LNCaP clone FGC (cell line): ENCODE measurements around the gene CEP162.
A peak's percentile ranks its signal among the peaks of the same experiment; 100 is the strongest.

Source experiments
- DNase-seq: peaks from one replicate; pipeline ENCODE4 v3.0.0-alpha.2; 2011; ENCODE audit warnings: low read depth
- H3K4me3 ChIP-seq: 2 replicates; pipeline ENCODE4 v1.5.1; 2011; ENCODE audit warnings: mild to moderate bottlenecking, low read depth, low read length, control low read depth
- TF ChIP-seq, protein P1 (sequence below): IDR thresholded peaks from 2 replicates; pipeline ENCODE4 v1.5.1; 2012; ENCODE audit warnings: mild to moderate bottlenecking; ENCODE audit not compliant: control insufficient read depth, insufficient read depth; ENCODE audit errors: extremely low read depth

The CEP162 gene, protein sequence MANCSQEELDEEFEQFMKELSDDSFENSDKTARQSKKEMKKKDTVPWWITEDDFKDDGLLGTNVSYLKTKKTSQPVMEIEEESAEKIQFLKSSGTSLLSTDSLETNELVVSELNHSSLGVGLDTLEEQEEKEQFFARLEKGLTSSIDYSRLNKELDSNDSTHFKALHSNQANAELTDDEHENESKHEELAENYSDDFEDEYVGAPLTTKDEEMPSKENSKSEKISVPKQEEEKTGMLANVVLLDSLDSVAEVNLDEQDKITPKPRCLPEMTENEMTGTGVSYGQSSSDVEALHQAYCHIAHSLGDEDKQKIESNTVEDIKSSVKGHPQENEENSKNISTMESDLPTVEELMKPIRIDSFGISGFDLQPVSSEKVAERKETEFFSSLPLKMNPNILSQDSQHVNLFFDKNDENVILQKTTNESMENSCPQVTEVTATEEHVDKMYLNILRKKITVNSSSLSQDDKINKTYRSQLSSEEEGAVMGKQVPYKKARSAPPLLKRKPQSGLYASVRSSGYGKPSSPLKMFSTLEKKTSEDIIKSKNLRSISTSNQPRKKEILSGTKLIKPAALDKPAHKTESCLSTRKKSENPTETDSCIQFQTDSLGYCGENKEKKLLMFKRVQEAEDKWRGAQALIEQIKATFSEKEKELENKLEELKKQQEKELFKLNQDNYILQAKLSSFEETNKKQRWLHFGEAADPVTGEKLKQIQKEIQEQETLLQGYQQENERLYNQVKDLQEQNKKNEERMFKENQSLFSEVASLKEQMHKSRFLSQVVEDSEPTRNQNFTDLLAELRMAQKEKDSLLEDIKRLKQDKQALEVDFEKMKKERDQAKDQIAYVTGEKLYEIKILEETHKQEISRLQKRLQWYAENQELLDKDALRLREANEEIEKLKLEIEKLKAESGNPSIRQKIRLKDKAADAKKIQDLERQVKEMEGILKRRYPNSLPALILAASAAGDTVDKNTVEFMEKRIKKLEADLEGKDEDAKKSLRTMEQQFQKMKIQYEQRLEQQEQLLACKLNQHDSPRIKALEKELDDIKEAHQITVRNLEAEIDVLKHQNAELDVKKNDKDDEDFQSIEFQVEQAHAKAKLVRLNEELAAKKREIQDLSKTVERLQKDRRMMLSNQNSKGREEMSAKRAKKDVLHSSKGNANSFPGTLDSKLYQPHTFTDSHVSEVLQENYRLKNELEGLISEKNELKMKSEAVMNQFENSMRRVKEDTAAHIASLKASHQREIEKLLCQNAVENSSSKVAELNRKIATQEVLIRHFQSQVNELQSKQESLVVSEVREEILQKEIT (N-terminal part only)

DNA sequence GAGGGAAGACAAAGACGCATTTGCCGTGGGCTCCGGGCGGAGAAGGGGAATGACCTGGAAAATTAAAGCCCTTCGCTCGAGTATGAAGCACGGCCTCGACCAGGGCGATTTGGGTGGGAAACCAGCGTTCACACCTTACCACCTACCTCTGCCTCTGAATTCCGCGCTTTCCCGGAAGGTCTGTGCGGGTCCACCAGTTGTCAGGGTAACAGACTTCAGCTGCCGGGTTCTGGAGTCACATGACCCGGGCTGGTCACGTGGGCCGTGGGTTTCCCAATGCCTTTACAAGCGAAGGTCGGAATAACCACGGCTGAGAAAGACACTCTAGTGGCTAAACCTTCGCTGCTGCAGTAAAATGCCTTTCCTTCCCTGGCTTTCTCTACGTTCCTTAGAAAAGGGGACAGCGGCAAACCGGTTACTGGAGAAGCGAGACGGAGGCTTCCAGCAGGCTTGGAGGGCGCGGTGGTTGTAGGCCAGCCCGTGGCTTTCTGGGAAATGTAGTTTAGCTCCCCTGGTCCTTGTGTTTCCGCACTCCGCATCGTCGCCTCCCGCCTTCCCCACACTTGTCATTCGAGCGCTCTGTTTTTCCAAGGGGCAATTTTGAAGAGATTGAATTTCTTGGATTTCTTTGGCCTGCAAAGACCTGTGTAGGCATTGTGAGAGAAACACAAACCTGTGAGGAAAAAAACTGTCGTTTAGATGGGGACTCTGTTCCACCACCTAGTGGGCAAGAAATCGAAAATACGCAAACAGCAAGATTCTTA lies at the start of gene CEP162:
CEP162 (minus strand) TSS at position 210 of the 764 bp plus-strand sequence. CDS start 1,250 bp downstream, outside the sequence.
- TF ChIP-seq, protein P1, sequence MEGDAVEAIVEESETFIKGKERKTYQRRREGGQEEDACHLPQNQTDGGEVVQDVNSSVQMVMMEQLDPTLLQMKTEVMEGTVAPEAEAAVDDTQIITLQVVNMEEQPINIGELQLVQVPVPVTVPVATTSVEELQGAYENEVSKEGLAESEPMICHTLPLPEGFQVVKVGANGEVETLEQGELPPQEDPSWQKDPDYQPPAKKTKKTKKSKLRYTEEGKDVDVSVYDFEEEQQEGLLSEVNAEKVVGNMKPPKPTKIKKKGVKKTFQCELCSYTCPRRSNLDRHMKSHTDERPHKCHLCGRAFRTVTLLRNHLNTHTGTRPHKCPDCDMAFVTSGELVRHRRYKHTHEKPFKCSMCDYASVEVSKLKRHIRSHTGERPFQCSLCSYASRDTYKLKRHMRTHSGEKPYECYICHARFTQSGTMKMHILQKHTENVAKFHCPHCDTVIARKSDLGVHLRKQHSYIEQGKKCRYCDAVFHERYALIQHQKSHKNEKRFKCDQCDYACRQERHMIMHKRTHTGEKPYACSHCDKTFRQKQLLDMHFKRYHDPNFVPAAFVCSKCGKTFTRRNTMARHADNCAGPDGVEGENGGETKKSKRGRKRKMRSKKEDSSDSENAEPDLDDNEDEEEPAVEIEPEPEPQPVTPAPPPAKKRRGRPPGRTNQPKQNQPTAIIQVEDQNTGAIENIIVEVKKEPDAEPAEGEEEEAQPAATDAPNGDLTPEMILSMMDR, result peak; percentile 42
- H3K4me3 ChIP-seq, result peak within 1 kb of the TSS; percentile 91
- DNase-seq, result peak; percentile 50

DNA sequence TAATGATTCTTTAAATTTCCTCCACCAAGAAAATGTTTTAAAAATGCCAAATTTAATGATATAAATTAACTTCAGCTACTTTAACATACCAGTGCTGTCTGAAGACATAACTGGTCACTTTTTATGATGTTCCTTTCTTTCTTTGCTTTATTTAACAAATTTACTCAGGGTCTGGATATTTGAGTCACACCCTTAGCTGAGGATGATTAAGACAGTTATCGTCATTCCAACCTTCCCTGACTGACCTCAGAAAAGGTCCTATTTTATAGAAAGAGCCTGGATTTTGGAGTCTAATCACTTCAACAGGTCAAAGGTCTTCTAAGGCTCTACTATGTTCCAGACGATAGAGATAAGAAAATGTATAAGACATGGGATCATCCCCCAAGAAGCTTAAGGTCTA lies 47.4 kb upstream of the CEP162 start:
- no peak for DNase-seq
- H3K4me3 ChIP-seq, result no peak overlapping the region
- TF ChIP-seq, protein P1, result no peak

DNA sequence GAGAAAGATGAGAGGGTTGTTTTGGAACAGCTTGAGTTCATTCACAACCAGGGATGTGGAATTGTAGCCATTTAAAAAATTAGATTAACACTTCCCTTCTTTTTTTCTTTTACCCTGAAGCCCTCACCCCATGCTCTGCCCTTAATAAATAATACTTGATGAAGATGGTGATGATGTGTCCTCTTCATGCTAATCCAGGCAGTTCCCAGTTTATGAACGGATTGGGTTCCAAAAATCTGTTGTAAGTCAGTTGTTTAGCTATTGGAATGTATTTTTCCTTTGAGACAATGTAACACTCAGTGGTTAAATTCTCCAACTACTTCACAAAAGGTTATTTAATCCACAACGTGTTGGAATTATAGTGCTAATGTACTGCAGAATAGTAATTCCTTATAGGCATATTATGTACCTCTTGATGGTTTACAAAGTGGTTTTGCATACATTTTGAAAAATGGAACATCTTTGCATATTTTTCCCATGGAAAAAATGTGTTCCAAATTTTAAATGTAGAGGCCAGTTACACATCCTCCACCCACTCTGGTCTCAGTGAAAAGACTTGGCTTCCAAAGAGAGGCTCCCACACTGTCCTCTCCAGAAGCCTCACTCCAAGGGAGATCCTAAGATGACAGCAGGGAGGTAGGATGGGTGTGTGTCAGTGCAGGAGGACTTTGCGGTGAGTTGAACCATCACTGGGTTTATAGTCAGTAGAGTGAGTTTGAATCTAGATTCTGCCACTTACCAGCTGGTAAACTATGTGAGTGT lies 45.8 kb upstream of the CEP162 start:
- TF ChIP-seq, protein P1, result no peak
- no peak for DNase-seq
- H3K4me3 ChIP-seq, result no peak overlapping the region

DNA sequence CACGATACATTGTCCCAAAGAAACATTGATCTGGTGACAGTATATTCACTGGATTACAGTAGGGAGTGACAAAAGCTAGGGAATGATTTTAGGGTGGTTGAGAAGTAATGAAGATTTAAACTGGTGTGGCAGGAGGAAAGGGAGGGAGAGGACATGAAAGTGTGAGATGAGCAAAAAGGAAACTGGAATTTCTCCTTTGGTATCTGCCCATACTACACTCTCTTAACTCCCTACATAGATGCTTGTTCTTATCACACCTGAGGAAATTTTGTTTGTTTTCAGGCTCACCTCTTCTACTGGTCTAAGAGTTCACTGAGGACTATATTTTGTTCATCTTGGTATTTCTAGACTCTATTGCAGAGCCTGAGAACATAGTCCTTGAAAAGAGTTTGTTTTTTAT lies 44.9 kb upstream of the CEP162 start:
- no peak for DNase-seq
- H3K4me3 ChIP-seq, result no peak overlapping the region

DNA sequence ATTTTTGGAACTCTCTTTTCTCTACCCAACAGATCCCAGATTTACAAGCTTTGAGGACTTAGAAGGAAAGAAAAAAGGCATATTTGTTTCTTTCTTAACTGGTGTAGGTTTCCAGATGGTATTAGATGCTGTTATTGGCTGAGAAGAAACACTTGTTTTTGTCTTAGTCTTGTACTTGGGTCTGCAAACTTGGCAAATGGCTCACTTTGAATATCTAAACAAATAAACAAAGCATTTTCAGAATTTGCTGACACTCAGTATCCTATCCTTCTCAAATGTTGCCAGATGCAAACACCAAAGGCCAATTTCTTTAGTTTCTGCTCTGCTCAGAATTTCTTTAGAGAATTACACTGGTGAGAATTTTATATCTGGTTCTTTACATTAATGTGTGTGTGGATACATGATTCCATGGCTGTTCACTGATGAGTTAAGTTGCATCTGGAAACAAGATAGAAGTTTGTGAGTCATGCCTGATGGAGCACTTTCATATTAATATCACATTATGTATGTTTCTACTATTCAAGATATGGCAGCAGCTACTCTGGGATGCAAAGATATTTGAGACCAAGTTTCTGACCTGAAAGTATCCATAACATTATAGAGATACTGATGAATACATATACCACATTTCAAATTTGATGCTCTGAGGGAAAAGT lies 43.7 kb upstream of the CEP162 start:
- no peak for DNase-seq
- H3K4me3 ChIP-seq, result no peak overlapping the region
- TF ChIP-seq, protein P1, result no peak

More for the DNA sequence above, 44.9 kb upstream of the CEP162 start:
- TF ChIP-seq, protein P1, result no peak
